Measurements from ENCODE around the gene MYO1D. TPM values are rescaled to one million over a fixed set of nuclear protein-coding genes. Genes with fewer than 3 reads are reported as not detected.

The MYO1D gene
- total RNA-seq, 2 donors from 2014 or later = 42.9 to 43.7 TPM

- Mint-ChIP-seq H3K27me3 (ENCODE audit: insufficient read depth) (no peaks in the 10 kb centered on the region), H3K9me3 (no peaks in the 10 kb centered on the region), H3K4me3 (no peak overlapping the region), H3K4me1 (peaks cover 5% of the 10 kb centered on the region), H3K27ac (no peak overlapping the region), H3K36me3 (ENCODE audit: low read depth) (peaks cover 9% of the 10 kb centered on the region)
- Histone ChIP-seq H3K4me3 (ENCODE audit: low read length) (no peak overlapping the region), H3K27ac (ENCODE audit: low read depth, low read length) (no peak overlapping the region), H3K9me3 (ENCODE audit: control insufficient read depth, low read length) (no peaks in the 10 kb centered on the region), H3K4me1 (ENCODE audit: control insufficient read depth, insufficient read depth, low read length) (peaks cover 4% of the 10 kb centered on the region), H3K36me3 (ENCODE audit: control insufficient read depth, insufficient read depth, low read length) (no peaks in the 10 kb centered on the region), H3K27me3 (ENCODE audit: control insufficient read depth, insufficient read depth, low read length, poor library complexity, severe bottlenecking) (no peaks in the 10 kb centered on the region), H3K9ac (ENCODE audit: extremely low read depth, low read length, poor library complexity, severe bottlenecking) (no peak overlapping the region)
- TF ChIP-seq CTCF (conservative IDR thresholded peaks at IDR 0.05) = no peak
- 86 to 100% methylated on average over 1 to 4 of the region's 4 CpGs for WGBS, 2 experiments (ENCODE audit: insufficient coverage in 1 of 2, insufficient read length in 1 of 2)
- no peak for DNase-seq
Observed at GRCh38 chr17:32567086-32567485, 309.8 kb downstream of the MYO1D start.

GRCh38 chr17:32566303-32566702 lies 310.6 kb downstream of the MYO1D start:
- WGBS, 2 experiments (ENCODE audit: insufficient coverage in 1 of 2, insufficient read length in 1 of 2) = 87 to 100% methylated on average over 3 to 5 of the region's 5 CpGs
- Mint-ChIP-seq H3K9me3 (no peaks in the 10 kb centered on the region), H3K4me3 (no peak overlapping the region), H3K27ac (no peak overlapping the region), H3K36me3 (ENCODE audit: low read depth) (peaks cover 9% of the 10 kb centered on the region), H3K4me1 (peaks cover 5% of the 10 kb centered on the region), H3K27me3 (ENCODE audit: insufficient read depth) (no peaks in the 10 kb centered on the region)
- Histone ChIP-seq H3K36me3 (ENCODE audit: control insufficient read depth, insufficient read depth, low read length) (no peaks in the 10 kb centered on the region), H3K4me1 (ENCODE audit: control insufficient read depth, insufficient read depth, low read length) (peaks cover 4% of the 10 kb centered on the region), H3K4me3 (ENCODE audit: low read length) (no peak overlapping the region), H3K9me3 (ENCODE audit: control insufficient read depth, low read length) (no peaks in the 10 kb centered on the region), H3K27me3 (ENCODE audit: control insufficient read depth, insufficient read depth, low read length, poor library complexity, severe bottlenecking) (no peaks in the 10 kb centered on the region), H3K9ac (ENCODE audit: extremely low read depth, low read length, poor library complexity, severe bottlenecking) (no peak overlapping the region), H3K27ac (ENCODE audit: low read depth, low read length) (no peak overlapping the region)
- no peak for DNase-seq
- TF ChIP-seq CTCF (conservative IDR thresholded peaks at IDR 0.05) = no peak

GRCh38 chr17:32565401-32565800 lies 311.5 kb downstream of the MYO1D start:
- no peak for DNase-seq
- H3K4me1 Mint-ChIP-seq = peaks cover 5% of the 10 kb centered on the region
- H3K4me3 Mint-ChIP-seq = no peak overlapping the region
- no peak overlapping the region for H3K9ac ChIP-seq (ENCODE audit: extremely low read depth, low read length, poor library complexity, severe bottlenecking)
- peaks cover 4% of the 10 kb centered on the region for H3K4me1 ChIP-seq (ENCODE audit: control insufficient read depth, insufficient read depth, low read length)
- TF ChIP-seq CTCF (conservative IDR thresholded peaks at IDR 0.05) = no peak
- no peak overlapping the region for H3K4me3 ChIP-seq (ENCODE audit: low read length)
- H3K27me3 ChIP-seq (ENCODE audit: control insufficient read depth, insufficient read depth, low read length, poor library complexity, severe bottlenecking) = no peaks in the 10 kb centered on the region
- H3K27me3 Mint-ChIP-seq (ENCODE audit: insufficient read depth) = no peaks in the 10 kb centered on the region
- H3K27ac Mint-ChIP-seq = no peak overlapping the region
- no peaks in the 10 kb centered on the region for H3K9me3 Mint-ChIP-seq
- H3K9me3 ChIP-seq (ENCODE audit: control insufficient read depth, low read length) = no peaks in the 10 kb centered on the region
- H3K36me3 ChIP-seq (ENCODE audit: control insufficient read depth, insufficient read depth, low read length) = no peaks in the 10 kb centered on the region
- H3K36me3 Mint-ChIP-seq (ENCODE audit: low read depth) = peaks cover 9% of the 10 kb centered on the region
- H3K27ac ChIP-seq (ENCODE audit: low read depth, low read length) = no peak overlapping the region
- 93 to 95% methylated on average over 3 of the region's 3 CpGs for WGBS, 2 experiments (ENCODE audit: insufficient coverage in 1 of 2, insufficient read length in 1 of 2)
